Chondrocyte (in vitro differentiated cells): ENCODE measurements around the gene FRMD4A. TPM values are rescaled to one million over a fixed set of nuclear protein-coding genes. Genes with fewer than 3 reads are reported as not detected.

Source experiments
- DNase-seq: peaks from one replicate; pipeline ENCODE4 v3.0.0; 2021; ENCODE audit warnings: mixed read lengths, low spot score
- H3K27ac Mint-ChIP-seq: one replicate; pipeline ENCODE4 v1.8.0; 2021; ENCODE audit warnings: mild to moderate bottlenecking, moderate library complexity, mixed read lengths; ENCODE audit not compliant: unreplicated experiment
- H3K27me3 Mint-ChIP-seq: 2 replicates; pipeline ENCODE4 v1.8.0; 2021; ENCODE audit warnings: low read depth, mixed read lengths
- H3K36me3 Mint-ChIP-seq: 2 replicates; pipeline ENCODE4 v1.8.0; 2021; ENCODE audit warnings: low read depth, mixed read lengths
- H3K4me1 Mint-ChIP-seq: 2 replicates; pipeline ENCODE4 v1.8.0; 2021; ENCODE audit warnings: low read depth, mild to moderate bottlenecking, mixed read lengths
- H3K4me3 Mint-ChIP-seq: one replicate; pipeline ENCODE4 v1.8.0; 2021; ENCODE audit warnings: mild to moderate bottlenecking, moderate library complexity, mixed read lengths; ENCODE audit not compliant: unreplicated experiment
- H3K9me3 Mint-ChIP-seq: 2 replicates; pipeline ENCODE4 v1.8.0; 2021; ENCODE audit warnings: low read depth, mixed read lengths
- CTCF ChIP-seq: fragments of 200-600 bp; sonication (generic); IDR thresholded peaks from 2 replicates; pipeline ENCODE4 v1.5.0; 2021; ENCODE audit warnings: antibody characterized with exemption, mild to moderate bottlenecking, moderate library complexity
- total RNA-seq: library from RNA; stranded (reverse); gene quantifications from 3 replicates; pipeline ENCODE4 v1.2.1, GENCODE V29; 2021

Gene FRMD4A
- total RNA-seq, 1 donor from 2014 or later = 129 TPM

GRCh38 chr10:13708256-13708990, 622.3 kb downstream of the FRMD4A start:
- H3K36me3 Mint-ChIP-seq = peaks cover 22% of the 10 kb centered on the region
- H3K27ac Mint-ChIP-seq = peak overlapping the region; percentile 88
- no peaks in the 10 kb centered on the region for H3K9me3 Mint-ChIP-seq
- no peak for DNase-seq
- peaks cover 82% of the 10 kb centered on the region for H3K4me1 Mint-ChIP-seq
- H3K27me3 Mint-ChIP-seq = no peaks in the 10 kb centered on the region
- H3K4me3 Mint-ChIP-seq = peak overlapping the region; percentile 63
- TF ChIP-seq CTCF = peak; percentile 7

GRCh38 chr10:13707156-13707881, 623.4 kb downstream of the FRMD4A start:
- Mint-ChIP-seq H3K9me3 (no peaks in the 10 kb centered on the region), H3K4me1 (peaks cover 80% of the 10 kb centered on the region), H3K27me3 (no peaks in the 10 kb centered on the region), H3K36me3 (peaks cover 22% of the 10 kb centered on the region), H3K4me3 (peak overlapping the region; percentile 63), H3K27ac (peak overlapping the region; percentile 88)
- no peak for DNase-seq
- TF ChIP-seq CTCF = peak; percentile 30

- peaks cover 80% of the 10 kb centered on the region for H3K4me1 Mint-ChIP-seq
- peak overlapping the region; percentile 88 for H3K27ac Mint-ChIP-seq
- H3K27me3 Mint-ChIP-seq = no peaks in the 10 kb centered on the region
- H3K9me3 Mint-ChIP-seq = no peaks in the 10 kb centered on the region
- TF ChIP-seq CTCF = no peak
- H3K4me3 Mint-ChIP-seq = peak overlapping the region; percentile 63
- peaks cover 22% of the 10 kb centered on the region for H3K36me3 Mint-ChIP-seq
- DNase-seq = no peak
Observed at GRCh38 chr10:13706604-13707003, 624.1 kb downstream of the FRMD4A start.

GRCh38 chr10:13706175-13706574, 624.5 kb downstream of the FRMD4A start:
- peak overlapping the region; percentile 63 for H3K4me3 Mint-ChIP-seq
- DNase-seq = no peak
- no peak for TF ChIP-seq CTCF
- no peaks in the 10 kb centered on the region for H3K27me3 Mint-ChIP-seq
- H3K4me1 Mint-ChIP-seq = peaks cover 84% of the 10 kb centered on the region
- H3K27ac Mint-ChIP-seq = no peak overlapping the region
- H3K36me3 Mint-ChIP-seq = peaks cover 27% of the 10 kb centered on the region
- no peaks in the 10 kb centered on the region for H3K9me3 Mint-ChIP-seq

GRCh38 chr10:13705526-13706174, 625.1 kb downstream of the FRMD4A start:
- no peak for DNase-seq
- no peak for TF ChIP-seq CTCF
- H3K27ac Mint-ChIP-seq = no peak overlapping the region
- H3K4me3 Mint-ChIP-seq = no peak overlapping the region
- H3K36me3 Mint-ChIP-seq = peaks cover 28% of the 10 kb centered on the region
- peaks cover 86% of the 10 kb centered on the region for H3K4me1 Mint-ChIP-seq
- H3K27me3 Mint-ChIP-seq = no peaks in the 10 kb centered on the region
- H3K9me3 Mint-ChIP-seq = no peaks in the 10 kb centered on the region
